K562 (cell line): Measurements from ENCODE around the gene GPX6. TPM values are rescaled to one million over a fixed set of nuclear protein-coding genes. Genes with fewer than 3 reads are reported as not detected.

Experiments
- HNRNPL ChIP-seq: fragments of 200-400 bp; formaldehyde crosslinking; IDR thresholded peaks from 2 replicates; pipeline ENCODE4 v1.6.1; 2017; ENCODE audit warnings: low read depth, mild to moderate bottlenecking, low read length
- MED1 ChIP-seq: sonication (generic); formaldehyde crosslinking; IDR thresholded peaks from 2 replicates; pipeline ENCODE4 v1.8.1; 2023; ENCODE audit warnings: missing genetic modification reagents, borderline replicate concordance
- NR4A1 ChIP-seq, 2 experiments: fragments of 250-450 bp in 1 of 2; fragments of 450-650 bp in 1 of 2; sonication (Bioruptor Pico) in 1 of 2; IDR thresholded peaks; 2 replicates each; pipeline versions ENCODE4 v1.4.0 to v1.6.1; 2016 to 2020; ENCODE audit warnings: mild to moderate bottlenecking in 2 of 2, missing compliant biosample characterization in 1 of 2, missing genetic modification characterization in 1 of 2, moderate library complexity in 1 of 2
- PYGO2 ChIP-seq: fragments of 450-650 bp; IDR thresholded peaks from 2 replicates; pipeline ENCODE4 v1.6.1; 2016; ENCODE audit warnings: mild to moderate bottlenecking, missing genetic modification characterization, moderate library complexity, missing compliant biosample characterization
- ZNF780A ChIP-seq: fragments of 250-450 bp; sonication (Bioruptor Pico); IDR thresholded peaks from 2 replicates; pipeline ENCODE4 v1.5.0; 2021; ENCODE audit warnings: mild to moderate bottlenecking
- polyA plus RNA-seq, 8 experiments: library from polyadenylated mRNA; depleted of rRNA in 4 of 8; stranded (reverse) in 5 of 8; unstranded in 3 of 8; fragments of >200 nt; fragmentation: Nextera tagmentation in 2 of 8; fragmentation: Illumina TruSeq in 1 of 8; extraction: Ambion mirVana in 2 of 8; extraction: Trizol in 1 of 8; gene quantifications; 2 replicates each; pipeline versions ENCODE4 v1.2.1 to v1.2.3, GENCODE V29; 2011 to 2014; ENCODE audit warnings: inconsistent platforms in 1 of 8, missing spikeins in 1 of 8
- total RNA-seq, 7 experiments: library from RNA; depleted of rRNA in 6 of 7; stranded (reverse); fragments of >200 nt in 6 of 7; fragmentation: Illumina TruSeq in 2 of 7; extraction: Trizol in 2 of 7; gene quantifications; 2 replicates each; pipeline versions ENCODE4 v1.2.1 to v1.2.3, GENCODE V29; 2011 to 2021; ENCODE audit warnings: low replicate concordance in 1 of 7
- TF ChIP-seq, protein P1 (sequence below): fragments of 450-650 bp; IDR thresholded peaks from 2 replicates; pipeline ENCODE4 v1.6.1; 2016; ENCODE audit warnings: mild to moderate bottlenecking, moderate library complexity
- TF ChIP-seq, protein P2 (sequence below): fragments of 250-450 bp; sonication (Bioruptor Pico); IDR thresholded peaks from 2 replicates; pipeline ENCODE4 v1.5.0; 2020; ENCODE audit warnings: mild to moderate bottlenecking, borderline replicate concordance
- TF ChIP-seq, protein P3 (sequence below): fragments of 250-450 bp; sonication (Bioruptor Pico); IDR thresholded peaks from 2 replicates; pipeline ENCODE4 v1.5.0; 2021; ENCODE audit warnings: mild to moderate bottlenecking, borderline replicate concordance

The GPX6 gene
- total and polyA plus RNA-seq, 9 of the 15 experiments (the other 6 are each of a cell fraction or from before 2014, with no cell fraction given) = not detected

DNA sequence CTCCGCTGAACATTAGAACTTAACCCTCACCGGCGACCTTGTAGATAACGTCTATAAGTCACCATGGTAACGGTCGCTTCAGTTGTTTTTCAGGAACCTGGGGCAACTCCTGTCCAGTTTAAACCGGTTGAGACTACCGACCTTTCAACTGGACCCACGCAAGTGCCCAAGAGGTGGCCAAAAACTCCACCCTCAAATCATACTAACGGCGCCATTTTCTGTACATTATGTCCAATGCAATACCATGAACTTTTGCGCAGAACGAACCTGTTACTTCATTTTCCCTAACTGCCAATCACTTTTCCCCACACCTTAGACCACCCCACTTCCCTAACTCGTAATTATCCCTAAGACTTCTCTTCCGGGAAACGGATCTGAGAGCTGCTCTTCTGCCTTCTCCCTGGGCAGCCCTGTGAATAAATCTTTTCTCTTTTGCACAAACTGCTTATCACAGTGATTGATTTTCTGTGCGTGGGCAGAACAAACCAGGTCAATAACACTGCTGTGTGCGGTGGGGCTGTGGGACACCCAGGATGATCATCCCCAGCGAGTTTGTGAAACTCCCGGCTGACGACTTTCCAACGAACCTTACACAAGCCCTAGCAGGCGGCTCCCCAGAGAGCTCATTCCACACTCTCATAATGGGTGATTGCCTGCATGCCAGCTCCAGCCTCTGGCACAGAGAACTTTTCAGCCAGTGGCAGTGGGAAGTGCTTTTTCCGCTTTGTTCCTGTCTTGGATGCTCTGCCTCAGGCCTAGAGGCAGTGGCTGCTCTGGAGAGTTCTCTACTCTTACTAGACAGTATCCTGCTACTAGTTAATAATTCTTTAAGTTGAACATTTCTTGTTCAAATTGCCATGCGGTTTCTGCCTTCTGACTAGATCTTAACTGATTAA lies 38.6 kb upstream of the GPX6 start (continued):
- TF ChIP-seq, protein P1, sequence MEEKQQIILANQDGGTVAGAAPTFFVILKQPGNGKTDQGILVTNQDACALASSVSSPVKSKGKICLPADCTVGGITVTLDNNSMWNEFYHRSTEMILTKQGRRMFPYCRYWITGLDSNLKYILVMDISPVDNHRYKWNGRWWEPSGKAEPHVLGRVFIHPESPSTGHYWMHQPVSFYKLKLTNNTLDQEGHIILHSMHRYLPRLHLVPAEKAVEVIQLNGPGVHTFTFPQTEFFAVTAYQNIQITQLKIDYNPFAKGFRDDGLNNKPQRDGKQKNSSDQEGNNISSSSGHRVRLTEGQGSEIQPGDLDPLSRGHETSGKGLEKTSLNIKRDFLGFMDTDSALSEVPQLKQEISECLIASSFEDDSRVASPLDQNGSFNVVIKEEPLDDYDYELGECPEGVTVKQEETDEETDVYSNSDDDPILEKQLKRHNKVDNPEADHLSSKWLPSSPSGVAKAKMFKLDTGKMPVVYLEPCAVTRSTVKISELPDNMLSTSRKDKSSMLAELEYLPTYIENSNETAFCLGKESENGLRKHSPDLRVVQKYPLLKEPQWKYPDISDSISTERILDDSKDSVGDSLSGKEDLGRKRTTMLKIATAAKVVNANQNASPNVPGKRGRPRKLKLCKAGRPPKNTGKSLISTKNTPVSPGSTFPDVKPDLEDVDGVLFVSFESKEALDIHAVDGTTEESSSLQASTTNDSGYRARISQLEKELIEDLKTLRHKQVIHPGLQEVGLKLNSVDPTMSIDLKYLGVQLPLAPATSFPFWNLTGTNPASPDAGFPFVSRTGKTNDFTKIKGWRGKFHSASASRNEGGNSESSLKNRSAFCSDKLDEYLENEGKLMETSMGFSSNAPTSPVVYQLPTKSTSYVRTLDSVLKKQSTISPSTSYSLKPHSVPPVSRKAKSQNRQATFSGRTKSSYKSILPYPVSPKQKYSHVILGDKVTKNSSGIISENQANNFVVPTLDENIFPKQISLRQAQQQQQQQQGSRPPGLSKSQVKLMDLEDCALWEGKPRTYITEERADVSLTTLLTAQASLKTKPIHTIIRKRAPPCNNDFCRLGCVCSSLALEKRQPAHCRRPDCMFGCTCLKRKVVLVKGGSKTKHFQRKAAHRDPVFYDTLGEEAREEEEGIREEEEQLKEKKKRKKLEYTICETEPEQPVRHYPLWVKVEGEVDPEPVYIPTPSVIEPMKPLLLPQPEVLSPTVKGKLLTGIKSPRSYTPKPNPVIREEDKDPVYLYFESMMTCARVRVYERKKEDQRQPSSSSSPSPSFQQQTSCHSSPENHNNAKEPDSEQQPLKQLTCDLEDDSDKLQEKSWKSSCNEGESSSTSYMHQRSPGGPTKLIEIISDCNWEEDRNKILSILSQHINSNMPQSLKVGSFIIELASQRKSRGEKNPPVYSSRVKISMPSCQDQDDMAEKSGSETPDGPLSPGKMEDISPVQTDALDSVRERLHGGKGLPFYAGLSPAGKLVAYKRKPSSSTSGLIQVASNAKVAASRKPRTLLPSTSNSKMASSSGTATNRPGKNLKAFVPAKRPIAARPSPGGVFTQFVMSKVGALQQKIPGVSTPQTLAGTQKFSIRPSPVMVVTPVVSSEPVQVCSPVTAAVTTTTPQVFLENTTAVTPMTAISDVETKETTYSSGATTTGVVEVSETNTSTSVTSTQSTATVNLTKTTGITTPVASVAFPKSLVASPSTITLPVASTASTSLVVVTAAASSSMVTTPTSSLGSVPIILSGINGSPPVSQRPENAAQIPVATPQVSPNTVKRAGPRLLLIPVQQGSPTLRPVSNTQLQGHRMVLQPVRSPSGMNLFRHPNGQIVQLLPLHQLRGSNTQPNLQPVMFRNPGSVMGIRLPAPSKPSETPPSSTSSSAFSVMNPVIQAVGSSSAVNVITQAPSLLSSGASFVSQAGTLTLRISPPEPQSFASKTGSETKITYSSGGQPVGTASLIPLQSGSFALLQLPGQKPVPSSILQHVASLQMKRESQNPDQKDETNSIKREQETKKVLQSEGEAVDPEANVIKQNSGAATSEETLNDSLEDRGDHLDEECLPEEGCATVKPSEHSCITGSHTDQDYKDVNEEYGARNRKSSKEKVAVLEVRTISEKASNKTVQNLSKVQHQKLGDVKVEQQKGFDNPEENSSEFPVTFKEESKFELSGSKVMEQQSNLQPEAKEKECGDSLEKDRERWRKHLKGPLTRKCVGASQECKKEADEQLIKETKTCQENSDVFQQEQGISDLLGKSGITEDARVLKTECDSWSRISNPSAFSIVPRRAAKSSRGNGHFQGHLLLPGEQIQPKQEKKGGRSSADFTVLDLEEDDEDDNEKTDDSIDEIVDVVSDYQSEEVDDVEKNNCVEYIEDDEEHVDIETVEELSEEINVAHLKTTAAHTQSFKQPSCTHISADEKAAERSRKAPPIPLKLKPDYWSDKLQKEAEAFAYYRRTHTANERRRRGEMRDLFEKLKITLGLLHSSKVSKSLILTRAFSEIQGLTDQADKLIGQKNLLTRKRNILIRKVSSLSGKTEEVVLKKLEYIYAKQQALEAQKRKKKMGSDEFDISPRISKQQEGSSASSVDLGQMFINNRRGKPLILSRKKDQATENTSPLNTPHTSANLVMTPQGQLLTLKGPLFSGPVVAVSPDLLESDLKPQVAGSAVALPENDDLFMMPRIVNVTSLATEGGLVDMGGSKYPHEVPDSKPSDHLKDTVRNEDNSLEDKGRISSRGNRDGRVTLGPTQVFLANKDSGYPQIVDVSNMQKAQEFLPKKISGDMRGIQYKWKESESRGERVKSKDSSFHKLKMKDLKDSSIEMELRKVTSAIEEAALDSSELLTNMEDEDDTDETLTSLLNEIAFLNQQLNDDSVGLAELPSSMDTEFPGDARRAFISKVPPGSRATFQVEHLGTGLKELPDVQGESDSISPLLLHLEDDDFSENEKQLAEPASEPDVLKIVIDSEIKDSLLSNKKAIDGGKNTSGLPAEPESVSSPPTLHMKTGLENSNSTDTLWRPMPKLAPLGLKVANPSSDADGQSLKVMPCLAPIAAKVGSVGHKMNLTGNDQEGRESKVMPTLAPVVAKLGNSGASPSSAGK = peak; percentile 67
- no peak for TF ChIP-seq ZNF780A (CRISPR knock-in tag)
- no peak for TF ChIP-seq MED1 (CRISPR knock-in tag)
- no peak; the same call in 1 of the 2 replicates for TF ChIP-seq PYGO2 (tag)
- TF ChIP-seq, protein P2, sequence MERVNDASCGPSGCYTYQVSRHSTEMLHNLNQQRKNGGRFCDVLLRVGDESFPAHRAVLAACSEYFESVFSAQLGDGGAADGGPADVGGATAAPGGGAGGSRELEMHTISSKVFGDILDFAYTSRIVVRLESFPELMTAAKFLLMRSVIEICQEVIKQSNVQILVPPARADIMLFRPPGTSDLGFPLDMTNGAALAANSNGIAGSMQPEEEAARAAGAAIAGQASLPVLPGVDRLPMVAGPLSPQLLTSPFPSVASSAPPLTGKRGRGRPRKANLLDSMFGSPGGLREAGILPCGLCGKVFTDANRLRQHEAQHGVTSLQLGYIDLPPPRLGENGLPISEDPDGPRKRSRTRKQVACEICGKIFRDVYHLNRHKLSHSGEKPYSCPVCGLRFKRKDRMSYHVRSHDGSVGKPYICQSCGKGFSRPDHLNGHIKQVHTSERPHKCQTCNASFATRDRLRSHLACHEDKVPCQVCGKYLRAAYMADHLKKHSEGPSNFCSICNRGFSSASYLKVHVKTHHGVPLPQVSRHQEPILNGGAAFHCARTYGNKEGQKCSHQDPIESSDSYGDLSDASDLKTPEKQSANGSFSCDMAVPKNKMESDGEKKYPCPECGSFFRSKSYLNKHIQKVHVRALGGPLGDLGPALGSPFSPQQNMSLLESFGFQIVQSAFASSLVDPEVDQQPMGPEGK (CRISPR knock-in tag) = peak; percentile 81; the same call in 1 of the 2 replicates
- no peak for TF ChIP-seq NR4A1 (CRISPR knock-in tag; IDR thresholded peaks at IDR 0.05)
- peak; percentile 95 for TF ChIP-seq NR4A1 (tag; IDR thresholded peaks at IDR 0.05)
- TF ChIP-seq, protein P3, sequence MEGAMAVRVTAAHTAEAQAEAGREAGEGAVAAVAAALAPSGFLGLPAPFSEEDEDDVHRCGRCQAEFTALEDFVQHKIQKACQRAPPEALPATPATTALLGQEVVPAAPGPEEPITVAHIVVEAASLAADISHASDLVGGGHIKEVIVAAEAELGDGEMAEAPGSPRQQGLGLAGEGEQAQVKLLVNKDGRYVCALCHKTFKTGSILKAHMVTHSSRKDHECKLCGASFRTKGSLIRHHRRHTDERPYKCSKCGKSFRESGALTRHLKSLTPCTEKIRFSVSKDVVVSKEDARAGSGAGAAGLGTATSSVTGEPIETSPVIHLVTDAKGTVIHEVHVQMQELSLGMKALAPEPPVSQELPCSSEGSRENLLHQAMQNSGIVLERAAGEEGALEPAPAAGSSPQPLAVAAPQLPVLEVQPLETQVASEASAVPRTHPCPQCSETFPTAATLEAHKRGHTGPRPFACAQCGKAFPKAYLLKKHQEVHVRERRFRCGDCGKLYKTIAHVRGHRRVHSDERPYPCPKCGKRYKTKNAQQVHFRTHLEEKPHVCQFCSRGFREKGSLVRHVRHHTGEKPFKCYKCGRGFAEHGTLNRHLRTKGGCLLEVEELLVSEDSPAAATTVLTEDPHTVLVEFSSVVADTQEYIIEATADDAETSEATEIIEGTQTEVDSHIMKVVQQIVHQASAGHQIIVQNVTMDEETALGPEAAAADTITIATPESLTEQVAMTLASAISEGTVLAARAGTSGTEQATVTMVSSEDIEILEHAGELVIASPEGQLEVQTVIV (CRISPR knock-in tag) = no peak
- TF ChIP-seq HNRNPL = no peak
